ENCODE measurements around the gene TMPRSS3.

TMPRSS3 gene

GRCh38 chr21:42324896-42325295, 71.0 kb downstream of the TMPRSS3 start:
- TF ChIP-seq, protein P1, sequence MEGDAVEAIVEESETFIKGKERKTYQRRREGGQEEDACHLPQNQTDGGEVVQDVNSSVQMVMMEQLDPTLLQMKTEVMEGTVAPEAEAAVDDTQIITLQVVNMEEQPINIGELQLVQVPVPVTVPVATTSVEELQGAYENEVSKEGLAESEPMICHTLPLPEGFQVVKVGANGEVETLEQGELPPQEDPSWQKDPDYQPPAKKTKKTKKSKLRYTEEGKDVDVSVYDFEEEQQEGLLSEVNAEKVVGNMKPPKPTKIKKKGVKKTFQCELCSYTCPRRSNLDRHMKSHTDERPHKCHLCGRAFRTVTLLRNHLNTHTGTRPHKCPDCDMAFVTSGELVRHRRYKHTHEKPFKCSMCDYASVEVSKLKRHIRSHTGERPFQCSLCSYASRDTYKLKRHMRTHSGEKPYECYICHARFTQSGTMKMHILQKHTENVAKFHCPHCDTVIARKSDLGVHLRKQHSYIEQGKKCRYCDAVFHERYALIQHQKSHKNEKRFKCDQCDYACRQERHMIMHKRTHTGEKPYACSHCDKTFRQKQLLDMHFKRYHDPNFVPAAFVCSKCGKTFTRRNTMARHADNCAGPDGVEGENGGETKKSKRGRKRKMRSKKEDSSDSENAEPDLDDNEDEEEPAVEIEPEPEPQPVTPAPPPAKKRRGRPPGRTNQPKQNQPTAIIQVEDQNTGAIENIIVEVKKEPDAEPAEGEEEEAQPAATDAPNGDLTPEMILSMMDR (IDR thresholded peaks at IDR 0.05; ENCODE audit: borderline replicate concordance, insufficient read depth, low read depth, low read length) = no peak

More at GRCh38 chr21:42324896-42325295, 71.0 kb downstream of the TMPRSS3 start:
- no peak overlapping the region for H3K4me3 ChIP-seq (ENCODE audit: low read depth, low read length)
